NCI-H510A treated with DMSO at 0.1 percent for 48 hours (cell line): Measurements from ENCODE around the gene AVL9.
"Not testable (repeated sequence)": the region's sequence is repeated elsewhere in the genome, so short reads cannot be mapped to it uniquely, and the experiment has no call there.

Experiments
- DNase-seq: peaks from one replicate; lab custom pipeline; 2025; lab: John Stamatoyannopoulos, UW

Gene AVL9

DNA sequence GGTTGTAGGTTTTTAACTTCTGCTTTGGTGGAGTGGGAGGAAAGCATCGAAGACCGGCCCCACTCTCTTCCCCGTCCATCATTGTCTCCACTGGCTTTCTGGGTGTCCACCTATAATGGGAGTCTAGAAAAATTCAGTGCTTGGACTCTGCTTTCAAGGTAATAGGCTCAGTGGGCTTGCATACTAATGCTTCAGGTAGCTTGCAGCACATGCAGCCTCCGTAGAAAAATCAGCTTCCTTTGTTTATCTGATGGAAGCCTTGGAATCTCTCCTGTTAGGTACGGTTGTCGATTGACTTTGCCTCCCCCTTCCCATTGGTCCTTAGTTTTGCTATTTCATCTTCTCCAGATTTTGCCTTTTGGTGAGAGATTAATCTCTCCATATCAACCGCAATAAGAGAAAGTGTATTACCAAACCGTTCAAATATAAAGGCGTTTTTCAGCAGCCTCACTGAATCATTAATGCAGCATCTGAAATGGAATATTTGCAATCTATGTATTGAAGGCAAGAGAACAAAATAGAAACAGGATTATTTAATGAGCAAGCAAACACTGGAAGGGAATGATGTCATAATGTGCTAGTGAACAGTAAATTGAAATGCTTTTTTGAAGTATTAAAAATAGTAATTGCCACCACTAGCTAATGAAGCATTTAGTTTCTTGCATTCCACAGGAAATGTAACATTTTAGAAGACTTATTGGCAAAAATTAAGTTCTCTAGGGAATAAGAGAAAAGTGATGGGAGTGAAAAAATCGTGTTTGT is 944 bp downstream of the AVL9 start:
- peak; percentile 25 for DNase-seq

DNA sequence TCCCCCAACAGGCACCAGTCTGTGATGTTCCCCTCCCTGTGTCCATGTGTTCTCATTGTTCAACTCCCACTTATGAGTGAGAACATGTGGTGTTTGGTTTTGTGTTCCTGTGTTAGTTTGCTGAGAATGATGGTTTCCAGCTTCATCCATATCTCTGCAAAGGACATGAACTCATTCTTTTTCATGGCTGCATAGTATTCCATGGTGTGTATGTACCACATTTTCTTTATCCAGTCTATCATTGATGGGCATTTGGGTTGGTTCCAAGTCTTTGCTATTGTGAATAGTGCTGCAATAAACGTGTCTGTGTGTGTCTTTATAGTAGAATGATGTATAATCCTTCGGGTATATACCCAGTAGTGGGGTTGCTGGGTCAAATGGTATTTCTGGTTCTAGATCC is 4.5 kb downstream of the AVL9 start:
- not testable (repeated sequence) for DNase-seq

DNA sequence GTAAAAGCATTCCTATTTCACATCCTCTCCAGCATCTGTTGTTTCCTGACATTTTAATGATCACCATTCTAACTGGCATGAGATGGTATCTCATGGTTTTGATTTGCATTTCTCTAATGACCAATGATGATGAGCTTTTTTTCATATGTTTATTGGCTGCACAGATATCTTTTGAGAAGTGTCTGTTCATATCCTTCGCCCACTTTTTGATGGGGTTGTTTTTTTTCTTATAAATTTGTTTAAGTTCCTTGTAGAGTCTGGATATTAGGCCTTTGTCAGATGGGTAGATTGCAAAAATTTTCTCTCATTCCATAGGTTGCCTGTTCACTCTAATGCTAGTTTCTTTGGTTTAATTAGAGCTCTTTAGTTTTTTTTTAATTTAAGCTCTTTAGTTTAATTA is 4.9 kb downstream of the AVL9 start:
- not testable (repeated sequence) for DNase-seq

DNA sequence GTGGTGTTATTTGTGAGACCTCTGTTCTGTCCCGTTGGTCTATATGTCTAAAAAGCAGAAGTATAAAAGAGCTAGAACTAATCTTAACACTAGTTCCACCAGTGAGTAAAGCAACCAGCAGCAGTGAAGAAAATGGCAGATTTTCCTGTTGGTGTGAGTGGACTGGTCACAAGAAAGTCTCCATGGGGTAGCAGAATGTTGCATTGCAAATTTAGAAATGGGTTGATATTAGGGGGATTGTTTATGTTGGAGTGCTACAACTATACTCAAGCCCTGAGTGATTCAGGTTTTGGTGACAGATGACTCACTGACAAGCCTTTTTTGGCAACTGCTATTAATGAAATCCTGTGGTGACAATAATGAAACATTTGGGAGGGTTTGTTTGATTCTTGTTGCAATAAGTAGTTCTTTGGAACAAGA is 5.6 kb downstream of the AVL9 start:
- DNase-seq = no peak

DNA sequence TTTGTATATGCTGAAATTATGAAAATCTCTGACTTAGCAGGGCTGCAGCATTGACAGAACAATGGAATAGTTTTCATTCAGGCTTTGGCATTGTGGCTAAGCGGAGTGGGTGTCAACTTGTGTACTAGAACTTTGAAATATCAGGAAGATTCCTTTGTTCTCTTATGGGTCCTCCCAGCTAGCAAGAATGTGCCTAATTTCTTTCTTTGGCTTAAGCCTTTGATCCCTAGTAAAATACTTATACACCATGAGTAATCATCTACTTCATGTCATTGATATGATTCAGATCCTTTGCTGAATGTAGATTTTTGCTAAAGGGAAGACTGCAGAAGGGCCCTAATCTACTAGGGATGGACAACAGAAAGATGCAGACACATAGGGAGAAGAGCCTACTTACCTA is 6.2 kb downstream of the AVL9 start:
- DNase-seq = no peak

DNA sequence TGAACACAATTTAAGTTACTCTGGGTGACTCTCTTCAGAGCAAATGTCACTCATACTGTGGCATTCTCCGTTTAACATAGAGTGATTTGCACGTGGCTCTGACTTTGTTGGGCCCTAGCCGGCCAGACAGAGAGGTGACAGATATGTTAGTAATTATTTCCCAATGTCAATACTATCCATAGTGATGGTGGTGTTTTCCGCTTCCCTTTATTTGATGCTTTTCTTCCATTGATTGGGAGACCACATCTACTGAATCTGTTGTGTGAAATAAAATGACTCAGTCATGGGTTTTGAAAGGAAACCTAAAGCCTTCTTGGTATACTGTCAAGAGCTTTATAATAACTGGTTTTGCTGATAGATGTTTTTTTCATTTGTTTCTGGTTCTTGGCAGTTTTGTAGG is 7.4 kb downstream of the AVL9 start:
- DNase-seq = no peak

DNA sequence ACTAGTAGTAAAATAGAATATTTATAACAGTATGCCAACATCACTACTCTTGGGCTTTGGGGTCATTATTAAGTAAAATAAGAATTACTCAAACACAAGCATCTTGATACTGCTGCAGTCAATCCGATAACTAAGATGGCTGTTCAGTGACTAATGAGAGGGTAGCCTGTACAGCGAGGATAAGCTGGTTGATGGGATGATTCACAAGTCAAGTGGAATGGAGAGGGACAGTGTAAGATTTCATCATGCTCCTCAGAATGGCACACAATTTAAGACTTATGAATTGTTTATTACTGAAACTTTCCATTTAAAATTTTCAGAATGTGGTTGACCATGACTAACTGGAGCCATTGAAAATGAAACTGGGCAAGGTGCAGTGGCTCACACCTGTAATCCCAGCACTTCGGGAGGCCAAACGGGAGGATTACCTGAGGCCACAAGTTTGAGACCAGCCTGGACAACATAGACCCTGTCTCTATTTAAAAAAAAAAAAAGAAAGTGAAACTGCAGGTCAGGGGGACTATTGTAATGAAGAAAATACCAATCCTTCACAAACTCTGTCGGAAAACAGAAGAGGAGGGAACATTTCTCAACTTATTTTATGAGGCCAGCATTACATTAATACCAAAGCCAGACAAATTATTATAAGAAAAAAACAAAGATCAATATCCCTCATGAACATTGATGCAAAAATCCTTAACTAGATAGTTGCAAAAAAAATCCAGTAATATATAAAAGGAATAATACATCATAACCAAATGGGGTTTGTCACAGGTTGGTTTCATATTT is 11.2 kb downstream of the AVL9 start:
- no peak for DNase-seq

DNA sequence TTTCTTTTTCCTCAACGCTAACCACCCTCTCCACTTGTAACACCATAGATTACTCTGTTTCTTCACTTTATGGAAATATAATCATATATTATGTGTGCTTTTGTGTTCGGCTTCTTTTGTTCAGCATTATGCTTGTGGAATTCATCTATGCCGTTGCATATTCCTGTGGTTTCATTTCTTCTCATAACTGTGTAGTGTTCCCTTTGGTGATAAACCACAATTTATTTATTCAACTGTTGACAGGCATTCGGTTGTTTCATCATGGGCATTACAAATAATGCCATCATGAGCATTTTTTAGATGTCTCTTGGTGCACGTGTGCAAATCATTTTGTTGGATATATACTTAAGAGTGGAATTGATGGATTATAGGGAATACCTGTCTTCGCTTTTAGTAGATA is 12.1 kb downstream of the AVL9 start:
- DNase-seq = no peak

DNA sequence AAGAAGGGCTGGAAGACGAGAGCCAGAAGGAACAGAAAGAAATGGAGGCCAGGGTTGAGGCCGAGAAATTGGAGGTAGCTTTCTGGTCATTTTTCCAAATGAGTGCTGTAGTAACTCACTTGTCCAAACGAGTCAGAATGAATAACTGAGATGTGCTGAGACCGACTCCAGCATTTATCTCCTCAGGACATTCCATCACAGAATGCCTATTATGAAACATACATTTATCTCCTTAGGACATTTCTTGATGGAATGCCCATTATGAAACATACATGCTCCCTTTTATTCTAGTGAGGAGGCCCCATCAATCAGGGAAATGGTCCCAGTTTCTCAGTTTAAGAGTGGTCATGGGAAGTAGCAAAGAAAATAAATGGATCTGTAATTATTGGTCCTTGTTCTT is 16.5 kb downstream of the AVL9 start:
- no peak for DNase-seq

DNA sequence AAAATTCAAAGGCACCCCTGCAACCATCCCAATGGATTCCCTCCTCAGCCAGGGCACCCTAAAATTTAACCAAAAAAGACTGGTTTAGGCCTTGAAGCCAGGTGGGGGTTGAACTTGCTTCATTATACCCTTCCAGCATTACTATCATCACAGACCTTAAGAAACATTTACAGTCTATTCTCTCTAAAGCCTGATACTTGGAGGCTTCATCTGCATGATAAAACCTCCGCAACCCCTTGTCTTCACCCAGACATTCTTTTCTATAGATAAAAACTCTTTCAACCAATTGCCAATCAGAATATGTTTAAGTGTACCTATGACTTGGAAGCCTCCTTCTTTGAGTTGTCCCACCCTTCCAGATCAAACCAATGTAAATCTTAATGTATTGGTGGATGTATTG is 17.9 kb downstream of the AVL9 start:
- DNase-seq = no peak

DNA sequence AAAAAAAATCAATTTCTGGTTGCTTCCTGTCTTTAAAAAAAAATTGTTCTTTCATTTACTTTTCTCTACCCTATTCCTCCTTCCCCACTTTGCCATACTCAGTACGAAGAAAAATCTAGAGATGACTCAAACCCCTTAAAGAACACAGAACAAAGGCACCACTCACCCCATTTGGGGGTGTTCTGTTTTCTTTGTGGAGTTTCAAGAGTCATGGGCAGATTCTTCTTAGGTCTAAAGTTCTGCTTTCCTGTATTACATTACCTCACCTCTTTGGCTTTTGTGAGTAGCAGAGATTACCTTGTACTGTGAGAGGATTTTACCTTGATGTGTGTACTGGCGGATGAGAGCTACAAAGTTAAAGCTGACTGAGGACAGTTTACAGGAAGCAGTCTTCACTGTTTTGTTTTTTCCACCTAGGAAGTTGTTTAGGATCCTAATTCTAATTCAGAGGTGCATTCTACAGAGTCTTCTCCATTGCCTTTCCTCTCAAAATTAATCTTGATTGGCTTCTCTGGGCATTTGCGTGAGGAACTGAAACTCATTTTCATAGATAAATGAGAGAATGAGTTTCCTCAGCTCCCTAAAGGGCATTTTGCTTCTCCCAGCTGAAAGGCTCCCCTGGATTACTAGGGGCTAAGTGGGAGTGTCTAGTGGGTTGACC is 20.7 kb downstream of the AVL9 start:
- DNase-seq = no peak

DNA sequence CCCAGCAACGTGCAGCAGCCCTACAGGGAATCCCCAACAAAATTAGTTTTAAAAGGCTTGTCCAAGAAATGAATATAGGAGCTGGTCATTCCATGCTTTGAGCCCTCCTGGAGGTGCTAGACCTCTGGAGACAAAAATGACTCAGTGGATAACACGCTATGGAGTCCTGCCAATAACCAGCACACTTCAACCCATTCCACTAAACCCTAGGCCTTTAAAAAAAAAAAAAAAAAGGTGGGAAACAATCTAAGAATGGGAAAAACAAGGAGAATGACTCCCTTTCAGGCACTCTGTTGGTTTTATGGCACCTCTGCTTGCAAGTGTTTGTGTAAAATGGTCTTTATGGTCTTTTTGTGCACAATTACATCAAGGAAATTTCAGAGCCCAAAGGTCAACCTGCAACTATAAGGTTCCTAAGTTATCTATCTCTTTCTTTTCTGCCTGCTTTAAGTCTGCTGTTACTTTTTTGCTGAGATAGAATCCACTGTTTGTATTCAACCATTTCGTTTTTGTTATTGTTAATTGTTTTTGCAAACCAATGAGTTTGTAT is 21.3 kb downstream of the AVL9 start:
- no peak for DNase-seq

DNA sequence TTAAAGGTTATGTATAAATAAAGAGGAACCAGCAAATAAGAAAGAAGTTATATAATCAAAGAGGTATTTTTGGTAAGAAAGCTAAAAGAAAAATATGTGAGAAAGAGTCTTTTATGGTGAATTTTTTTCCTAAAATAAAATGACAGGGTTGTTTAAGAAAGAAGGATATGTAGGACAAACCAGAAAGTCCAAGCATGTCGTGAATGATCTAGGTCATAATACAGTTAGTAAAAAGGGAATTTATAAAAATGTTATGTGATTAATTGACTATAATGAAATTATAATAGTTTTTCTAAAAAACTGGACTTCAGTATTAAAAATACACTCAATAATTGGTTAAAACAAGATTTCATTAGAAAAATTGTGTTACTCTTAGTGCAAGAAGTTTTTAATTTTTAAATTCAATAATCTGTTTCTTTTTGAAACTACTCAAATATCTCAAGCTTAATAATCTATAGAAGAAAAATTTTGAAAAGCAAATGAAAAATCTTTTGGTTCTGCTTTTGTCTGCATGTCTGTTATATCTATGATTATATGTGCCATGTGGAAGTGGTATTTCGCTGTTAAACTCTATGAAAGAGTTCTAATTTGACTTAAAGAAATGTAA is 23.3 kb downstream of the AVL9 start:
- DNase-seq = peak; percentile 26

DNA sequence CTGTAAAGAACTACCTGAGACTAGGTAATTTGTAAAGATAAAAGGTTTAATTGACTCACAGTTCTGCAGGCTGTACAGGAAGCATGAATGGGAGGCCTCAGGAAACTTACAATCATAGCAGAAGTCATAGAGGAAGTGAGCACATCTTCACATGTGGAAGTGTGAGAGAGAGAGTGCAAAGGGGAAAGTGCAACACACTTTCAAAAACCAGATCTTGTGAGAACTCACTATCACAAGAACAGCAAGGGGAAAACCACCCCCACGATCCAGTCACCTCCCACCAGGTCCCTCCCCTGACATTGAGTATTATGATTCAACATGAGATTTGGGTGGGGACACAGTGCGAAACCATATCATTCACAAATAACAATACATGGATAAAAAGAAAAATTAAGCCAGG is 24.5 kb downstream of the AVL9 start:
- no peak for DNase-seq

DNA sequence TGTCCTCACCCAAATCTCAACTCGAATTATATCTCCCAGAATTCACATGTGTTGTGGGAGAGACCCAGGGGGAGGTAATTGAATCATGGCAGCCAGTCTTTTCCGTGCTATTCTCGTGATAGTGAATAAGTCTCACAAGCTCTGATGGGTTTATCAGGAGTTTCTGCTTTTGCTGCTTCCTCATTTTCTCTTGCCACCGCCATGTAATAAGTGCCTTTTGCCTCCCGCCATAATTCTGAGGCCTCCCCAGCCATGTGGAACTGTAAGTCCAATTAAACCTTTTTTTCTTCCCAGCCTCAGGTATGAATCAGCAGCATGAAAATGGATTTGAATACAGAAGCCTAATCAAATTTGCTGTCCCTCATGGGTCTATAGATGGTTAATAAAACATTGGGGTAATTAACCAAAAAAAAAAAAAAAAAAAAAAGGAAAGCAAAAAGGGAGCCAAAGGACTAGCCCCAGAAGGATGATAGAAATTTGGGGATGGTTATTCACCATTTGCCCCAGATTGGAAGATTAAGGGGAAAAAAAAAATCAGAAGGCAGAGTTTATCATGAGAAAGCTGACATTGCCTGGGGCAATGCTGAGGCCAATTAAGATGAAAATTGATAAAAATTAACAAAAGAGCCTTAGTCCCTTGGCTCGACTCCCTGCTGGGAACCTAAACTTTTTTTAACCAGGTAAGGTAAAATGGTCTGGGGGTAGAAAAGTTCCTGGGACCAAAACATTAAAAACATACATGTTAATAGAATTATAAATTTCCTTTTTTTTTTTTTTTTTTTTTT is 27.6 kb downstream of the AVL9 start:
- DNase-seq = no peak

DNA sequence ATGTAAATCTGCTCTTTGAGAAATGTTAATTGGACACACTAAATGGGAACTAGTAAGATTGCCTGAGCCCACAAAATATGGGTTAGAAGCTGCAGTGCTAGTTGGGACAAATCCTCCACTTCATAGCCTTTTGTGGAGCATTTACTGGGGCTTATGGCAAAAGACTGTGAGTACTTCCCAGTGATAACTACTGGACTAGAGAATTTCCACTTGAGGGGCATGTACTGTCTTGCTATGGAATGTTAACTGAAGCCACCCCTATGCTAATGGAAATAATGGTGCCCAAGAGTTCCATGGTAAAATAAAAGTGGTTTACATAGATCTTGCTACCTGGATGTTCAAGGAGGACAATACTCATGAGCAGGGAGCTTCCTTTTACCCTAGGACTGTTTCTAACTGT is 29.3 kb downstream of the AVL9 start:
- no peak for DNase-seq

DNA sequence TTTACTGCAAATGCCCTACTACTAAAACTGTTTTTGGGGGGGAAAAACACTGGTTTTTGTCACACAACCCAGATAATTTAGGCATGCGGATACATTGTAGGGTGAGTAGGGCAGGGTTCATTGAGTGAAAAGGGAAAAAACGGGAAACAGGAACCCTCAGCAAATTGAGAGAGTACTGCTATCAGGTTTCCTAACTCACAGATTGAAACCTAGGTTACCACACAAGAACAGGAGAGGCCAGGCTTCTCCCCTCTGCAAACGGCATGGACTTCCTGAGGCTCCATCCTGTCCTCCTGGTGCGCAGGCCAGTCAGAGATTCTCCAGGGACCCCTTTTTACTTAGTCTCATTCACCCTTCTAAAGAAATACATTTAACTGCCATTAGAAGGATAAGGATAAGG is 30.6 kb downstream of the AVL9 start:
- DNase-seq = no peak

DNA sequence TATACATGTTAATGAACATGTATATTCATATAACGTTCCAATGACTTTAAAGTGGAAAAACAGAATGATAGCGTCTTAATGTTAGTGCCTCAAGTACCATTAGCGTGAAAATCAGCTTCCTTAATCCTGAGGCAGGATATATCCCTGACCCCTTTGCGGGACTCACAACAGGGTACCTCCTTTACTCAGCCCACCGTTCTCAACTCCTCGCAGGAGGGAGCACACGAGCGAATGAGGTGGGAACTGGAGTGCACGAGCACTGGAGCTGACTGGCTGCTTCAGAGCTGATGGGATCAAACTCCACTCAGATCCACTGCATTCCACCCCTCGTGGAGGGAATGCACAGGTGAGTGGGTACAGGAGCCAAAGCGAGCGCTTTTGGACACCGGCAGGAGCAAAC is 36.1 kb downstream of the AVL9 start:
- no peak for DNase-seq

DNA sequence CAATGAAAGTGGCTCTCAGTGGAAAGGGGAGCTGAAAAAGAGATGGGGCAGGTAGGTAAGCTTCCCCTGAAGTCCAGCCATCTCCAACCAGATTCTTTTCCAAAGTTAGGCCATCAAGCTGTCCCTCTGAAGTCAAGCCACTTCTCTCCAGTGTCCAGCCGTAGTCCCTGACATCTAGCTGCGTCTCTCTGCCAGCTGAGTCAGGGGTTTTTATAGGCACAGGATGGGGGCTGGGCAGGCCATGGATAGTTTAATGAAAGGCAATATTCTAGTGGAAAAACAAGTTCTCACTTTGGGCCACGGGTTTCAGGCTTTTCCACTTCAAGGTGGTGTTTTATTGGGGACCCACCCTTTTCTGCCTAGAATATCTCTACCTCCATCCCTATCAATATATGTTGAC is 36.8 kb downstream of the AVL9 start:
- no peak for DNase-seq

DNA sequence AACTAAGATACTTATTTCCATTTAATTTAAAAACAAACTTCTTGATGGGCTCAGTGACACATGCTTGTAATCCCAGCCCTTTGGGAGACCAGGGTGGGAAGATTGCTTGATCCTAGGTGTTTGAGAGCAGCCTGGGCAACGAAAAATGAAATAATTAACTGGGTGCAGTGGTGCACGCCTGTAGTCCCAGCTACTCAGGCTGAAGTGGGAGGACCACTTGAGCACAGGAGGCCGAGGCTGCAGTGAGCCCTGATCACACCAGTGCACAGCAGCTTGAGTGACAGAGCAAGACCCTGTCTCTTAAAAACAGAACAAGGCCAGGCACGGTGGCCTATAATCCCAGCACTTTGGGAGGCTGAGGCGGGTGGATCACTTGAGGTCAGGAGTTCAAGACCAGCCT is 37.4 kb downstream of the AVL9 start:
- DNase-seq = no peak

DNA sequence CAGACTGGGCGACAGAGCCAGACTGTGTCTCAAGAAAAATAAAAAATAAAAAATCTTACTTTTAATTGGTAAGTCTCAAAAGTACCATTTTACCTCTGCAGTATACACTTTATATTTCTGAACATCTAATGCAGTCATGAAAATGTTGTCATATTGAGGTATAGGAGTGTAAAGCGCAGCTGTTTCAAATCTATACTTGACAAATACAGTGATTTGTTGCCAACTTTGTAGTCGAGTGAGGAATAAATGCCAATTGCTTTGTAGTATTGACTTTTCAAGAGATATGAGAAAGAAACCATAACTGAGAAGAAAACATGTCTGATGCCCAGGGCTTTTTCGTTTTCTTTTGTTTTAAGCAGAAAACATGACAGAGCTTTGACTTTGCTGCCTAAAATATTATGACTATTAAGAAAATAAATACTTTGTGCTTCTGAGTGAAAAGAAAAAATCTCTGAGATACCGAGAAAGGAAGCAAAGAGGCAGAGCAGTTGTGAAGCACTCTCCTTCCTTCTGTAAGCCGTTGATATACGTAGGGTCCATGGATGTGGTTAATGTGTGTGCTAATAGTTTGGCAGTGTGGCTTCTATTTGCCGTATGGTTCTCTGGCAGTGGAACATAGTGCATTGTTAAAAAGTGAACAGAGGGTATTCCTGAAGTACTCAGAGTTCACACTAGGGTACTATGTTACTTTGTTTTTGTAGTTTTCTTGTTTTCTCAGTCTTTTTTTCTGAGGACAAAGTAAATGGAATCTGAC is 38.2 kb downstream of the AVL9 start:
- DNase-seq = no peak
